Thyroid gland (tissue), 4 donors: ENCODE data around the gene LMNB1. TPM values are rescaled to one million over a fixed set of nuclear protein-coding genes. Genes with fewer than 3 reads are reported as not detected.

Source experiments
- DNase-seq, 2 donors: peaks; one replicate each; pipeline ENCODE4 v3.0.0-alpha.2; 2019
- H3K27ac ChIP-seq, 3 donors: fragments of 200-600 bp; sonication (generic); 1 replicate in 2 of 3; 2 replicates in 1 of 3; pipeline ENCODE4 v1.5.1; 2016 to 2019; ENCODE audit warnings: mild to moderate bottlenecking in 1 of 3, moderate library complexity in 1 of 3
- H3K27me3 ChIP-seq: fragments of 200-600 bp; sonication (generic); one replicate; pipeline ENCODE4 v1.5.1; 2019
- H3K36me3 ChIP-seq, 2 donors: fragments of 200-600 bp; sonication (generic); one replicate each; pipeline ENCODE4 v1.5.1; 2016 to 2019
- H3K4me1 ChIP-seq, 2 donors: fragments of 200-600 bp; sonication (generic); one replicate each; pipeline ENCODE4 v1.5.1; 2017 to 2019
- H3K4me3 ChIP-seq, 3 donors: fragments of 200-600 bp; sonication (generic); replicated peaks in 1 of 3; 1 replicate in 2 of 3; 2 replicates in 1 of 3; pipeline ENCODE4 v1.5.1; 2016; ENCODE audit warnings: mild to moderate bottlenecking in 1 of 3
- H3K9me3 ChIP-seq: fragments of 200-600 bp; sonication (generic); one replicate; pipeline ENCODE4 v1.5.1; 2017
- POLR2A ChIP-seq, 2 donors: fragments of 450-650 bp; IDR thresholded peaks; one replicate each; pipeline ENCODE4 v1.6.1; 2017; ENCODE audit warnings: antibody characterized with exemption in 2 of 2, mild to moderate bottlenecking in 2 of 2, moderate library complexity in 1 of 2
- WGBS, 2 donors: methylation state at CpG; one replicate each; pipeline ENCODE4 v1.1.5; 2017; 5-methylcytosine and 5-hydroxymethylcytosine counted together
- intact Hi-C: fragments of 100-400 bp; cut with DNase I; formaldehyde crosslinking; loops from one replicate; pipeline ENCODE4 v1.15.1; 2023
- total RNA-seq, 4 donors: library from RNA; depleted of rRNA; stranded (reverse); fragments of >200 nt; gene quantifications; one replicate each; pipeline ENCODE4 v1.2.3, GENCODE V29; 2016
- TF ChIP-seq, protein P1 (sequence below), 6 experiments: fragments of 200-600 bp in 3 of 6; fragments of 450-650 bp in 3 of 6; sonication (generic) in 3 of 6; IDR thresholded peaks; one replicate each; pipeline ENCODE4 v1.5.1; 2016 to 2019; ENCODE audit warnings: antibody characterized with exemption in 6 of 6, mild to moderate bottlenecking in 2 of 6, inconsistent platforms in 1 of 6, moderate library complexity in 1 of 6

LMNB1 gene
- total RNA-seq, 4 donors from 2014 or later = 3.9 to 18.4 (median 6.5) TPM

DNA sequence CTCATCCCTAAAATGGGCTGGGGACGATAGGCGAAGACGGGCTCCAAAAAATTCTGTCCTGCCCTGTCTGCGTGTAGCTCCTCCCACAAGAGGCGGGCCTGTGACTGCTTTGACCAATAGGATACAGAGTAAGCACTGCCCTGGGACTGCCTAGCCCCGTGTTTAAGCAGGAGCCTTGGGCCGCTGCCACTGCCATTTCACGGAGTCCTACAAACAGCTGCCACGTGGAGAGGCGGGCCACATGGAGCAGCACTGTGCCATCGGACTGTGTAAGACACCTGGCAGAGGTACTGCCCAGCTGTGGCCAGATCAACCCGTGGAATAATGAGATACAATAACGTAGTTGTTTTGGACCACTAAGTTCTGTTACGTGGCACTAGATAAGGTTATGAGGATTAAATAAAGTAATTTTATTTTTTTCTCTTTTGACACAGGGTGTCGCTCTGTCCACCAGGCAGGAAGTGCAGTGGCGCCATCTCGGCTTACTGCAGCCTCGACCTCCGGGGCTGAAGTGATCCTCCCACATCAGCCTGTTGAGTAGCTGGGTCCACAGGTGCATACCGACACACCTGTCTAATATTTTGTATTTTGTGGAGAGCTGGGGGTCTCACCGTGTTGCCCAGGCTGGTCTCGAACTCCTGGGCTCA, 87.2 kb downstream of the LMNB1 start:
- Histone ChIP-seq H3K4me1 (no peaks in the 10 kb centered on the region), H3K36me3 (no peaks in the 10 kb centered on the region), H3K9me3 (no peaks in the 10 kb centered on the region), H3K27ac (no peak overlapping the region), H3K4me3 (no peak overlapping the region), H3K27me3 (no peaks in the 10 kb centered on the region)
- 94% methylated on average over 22 of the region's 22 CpGs for WGBS, 2 donors
- TF ChIP-seq, protein P1, sequence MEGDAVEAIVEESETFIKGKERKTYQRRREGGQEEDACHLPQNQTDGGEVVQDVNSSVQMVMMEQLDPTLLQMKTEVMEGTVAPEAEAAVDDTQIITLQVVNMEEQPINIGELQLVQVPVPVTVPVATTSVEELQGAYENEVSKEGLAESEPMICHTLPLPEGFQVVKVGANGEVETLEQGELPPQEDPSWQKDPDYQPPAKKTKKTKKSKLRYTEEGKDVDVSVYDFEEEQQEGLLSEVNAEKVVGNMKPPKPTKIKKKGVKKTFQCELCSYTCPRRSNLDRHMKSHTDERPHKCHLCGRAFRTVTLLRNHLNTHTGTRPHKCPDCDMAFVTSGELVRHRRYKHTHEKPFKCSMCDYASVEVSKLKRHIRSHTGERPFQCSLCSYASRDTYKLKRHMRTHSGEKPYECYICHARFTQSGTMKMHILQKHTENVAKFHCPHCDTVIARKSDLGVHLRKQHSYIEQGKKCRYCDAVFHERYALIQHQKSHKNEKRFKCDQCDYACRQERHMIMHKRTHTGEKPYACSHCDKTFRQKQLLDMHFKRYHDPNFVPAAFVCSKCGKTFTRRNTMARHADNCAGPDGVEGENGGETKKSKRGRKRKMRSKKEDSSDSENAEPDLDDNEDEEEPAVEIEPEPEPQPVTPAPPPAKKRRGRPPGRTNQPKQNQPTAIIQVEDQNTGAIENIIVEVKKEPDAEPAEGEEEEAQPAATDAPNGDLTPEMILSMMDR (IDR thresholded peaks at IDR 0.05) = no peak
- no peak for TF ChIP-seq POLR2A (IDR thresholded peaks at IDR 0.05)
- intact Hi-C loops = no loop called here
- DNase-seq = no peak

DNA sequence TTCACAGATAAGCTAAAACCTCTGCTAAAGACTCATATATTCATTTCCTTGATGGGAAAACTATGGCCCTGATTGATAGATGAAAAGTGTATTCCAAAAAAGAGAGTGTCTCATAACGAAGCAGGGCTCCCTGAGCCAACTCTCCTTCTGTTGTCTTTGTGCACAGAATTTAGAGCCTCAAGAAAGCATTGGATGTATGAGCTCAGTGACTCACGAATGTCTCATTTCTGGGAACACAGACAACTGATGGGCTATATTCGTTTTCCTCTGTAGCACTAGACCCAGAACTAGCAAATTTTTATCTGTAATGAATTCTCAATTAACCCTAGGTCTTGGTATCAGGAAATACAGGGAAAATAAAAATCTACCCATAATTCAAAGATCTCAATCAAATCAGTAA, 88.4 kb downstream of the LMNB1 start:
- 66 to 72% methylated on average over 3 of the region's 3 CpGs for WGBS, 2 donors
- H3K4me3 ChIP-seq = no peak overlapping the region
- no peaks in the 10 kb centered on the region for H3K4me1 ChIP-seq
- intact Hi-C loops = no loop called here
- H3K36me3 ChIP-seq = no peaks in the 10 kb centered on the region
- H3K27me3 ChIP-seq = no peaks in the 10 kb centered on the region
- no peak overlapping the region for H3K27ac ChIP-seq
- DNase-seq = no peak
- TF ChIP-seq POLR2A (IDR thresholded peaks at IDR 0.05) = no peak
- TF ChIP-seq, protein P1 (IDR thresholded peaks at IDR 0.05) = no peak
- H3K9me3 ChIP-seq = no peaks in the 10 kb centered on the region

DNA sequence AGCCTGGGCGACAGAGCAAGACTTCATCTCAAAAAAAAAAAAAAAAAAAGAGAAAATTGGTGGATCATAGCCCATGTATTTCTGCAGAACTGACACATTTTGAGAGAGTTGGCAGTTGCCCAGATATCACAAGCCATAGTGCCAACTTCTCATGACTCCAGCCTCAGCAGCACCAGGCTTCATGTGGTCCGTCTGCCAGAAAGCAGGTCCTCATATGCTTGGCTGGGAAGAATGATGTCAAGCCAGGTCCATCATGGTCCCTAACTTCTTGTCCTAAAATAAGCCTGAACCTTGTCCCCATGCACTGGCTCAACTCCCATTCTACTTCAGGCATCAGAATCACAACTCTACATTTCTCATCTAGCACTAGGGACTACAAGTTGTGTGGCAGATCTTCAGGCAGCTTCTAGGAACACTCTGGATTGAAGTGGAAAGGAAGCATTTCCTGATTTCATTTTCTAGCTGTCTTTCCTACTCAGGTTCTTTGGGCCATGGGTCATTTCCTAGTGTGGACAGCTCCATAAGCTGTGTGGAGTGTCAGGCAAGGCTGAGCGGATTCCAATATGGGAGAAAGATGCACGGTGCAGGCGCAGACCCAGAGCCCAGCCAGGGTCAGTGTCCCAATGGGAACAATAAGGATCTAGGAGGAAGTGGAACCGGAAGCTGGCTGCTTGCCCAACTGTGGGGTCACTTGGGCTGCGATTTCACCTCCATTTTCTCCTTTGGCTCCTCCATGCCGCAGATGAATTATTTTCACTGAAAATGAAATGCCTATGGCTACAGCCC, 90.1 kb downstream of the LMNB1 start:
- no peaks in the 10 kb centered on the region for H3K27me3 ChIP-seq
- no peak overlapping the region for H3K4me3 ChIP-seq
- H3K36me3 ChIP-seq = no peaks in the 10 kb centered on the region
- no peaks in the 10 kb centered on the region for H3K9me3 ChIP-seq
- DNase-seq = no peak
- intact Hi-C loops = no loop called here
- WGBS, 2 donors = 75 to 93% methylated on average over 8 of the region's 8 CpGs
- no peak overlapping the region for H3K27ac ChIP-seq
- TF ChIP-seq, protein P1 (IDR thresholded peaks at IDR 0.05) = no peak
- TF ChIP-seq POLR2A (IDR thresholded peaks at IDR 0.05) = no peak
- H3K4me1 ChIP-seq = no peaks in the 10 kb centered on the region

DNA sequence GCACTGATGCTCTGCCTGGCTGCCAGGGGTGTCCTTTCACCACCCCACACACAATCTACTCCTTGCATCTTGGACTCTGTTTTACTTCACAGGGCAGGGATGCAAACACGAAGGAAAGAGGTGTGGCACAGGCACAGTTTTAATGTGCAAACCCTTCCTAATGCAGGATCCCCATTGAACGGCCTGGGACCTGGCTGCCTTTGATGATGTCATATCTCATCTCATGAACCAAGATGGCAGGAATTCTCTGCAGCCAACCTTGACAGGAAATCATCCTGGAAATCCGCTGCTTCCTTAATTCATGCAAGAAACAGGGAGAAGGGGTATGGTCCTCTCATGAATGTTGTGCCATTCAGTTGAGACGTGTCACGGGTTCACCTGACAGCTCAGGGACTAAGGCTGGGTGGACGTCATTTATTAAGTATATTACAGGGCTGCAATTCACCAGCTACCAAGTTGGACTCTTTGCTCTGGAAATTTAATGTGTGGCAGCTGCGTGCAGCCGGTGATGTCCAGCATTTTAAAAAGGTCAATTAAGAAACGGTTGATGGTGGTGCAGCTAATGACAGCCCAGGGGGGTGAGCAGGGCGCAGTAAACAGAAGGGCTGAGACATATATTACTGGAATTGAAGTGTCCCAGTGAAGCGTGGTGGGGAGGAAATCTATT, 91.5 kb downstream of the LMNB1 start:
- Histone ChIP-seq H3K4me1 (no peaks in the 10 kb centered on the region), H3K27ac (no peak overlapping the region), H3K36me3 (no peaks in the 10 kb centered on the region), H3K9me3 (no peaks in the 10 kb centered on the region), H3K4me3 (no peak overlapping the region), H3K27me3 (no peaks in the 10 kb centered on the region)
- WGBS, 2 donors = 77 to 85% methylated on average over 11 of the region's 11 CpGs
- intact Hi-C loops = no loop called here
- TF ChIP-seq POLR2A (IDR thresholded peaks at IDR 0.05) = no peak
- TF ChIP-seq, protein P1 (IDR thresholded peaks at IDR 0.05) = no peak
- DNase-seq = no peak
